Measurements from ENCODE around the gene ETS1. TPM values are rescaled to one million over a fixed set of nuclear protein-coding genes. Genes with fewer than 3 reads are reported as not detected.
A peak's percentile ranks its signal among the peaks of the same experiment; 100 is the strongest.

Gene ETS1
- total RNA-seq, 4 donors from 2014 or later = 23.6 to 56.7 (median 29.2) TPM

GRCh38 chr11:128524172-128524571 is 63.2 kb downstream of the ETS1 start:
- Histone ChIP-seq H3K36me3 (no peaks in the 10 kb centered on the region), H3K4me3 (no peak overlapping the region), H3K9me3 (no peaks in the 10 kb centered on the region), H3K4me1 (peaks cover 14 to 52% (median 22%) of the 10 kb centered on the region in 4 donors), H3K27me3 (no peaks in the 10 kb centered on the region), H3K27ac (peak overlapping the region; percentile 88 to 95 (median 91))
- intact Hi-C loops (cut with DNase I; ENCODE audit: low total_unique reads) = loop anchor here (10.0 kb wide), 1 partner anchor 229 kb away; no protein-coding TSS in a partner anchor
- TF ChIP-seq POLR2A (IDR thresholded peaks at IDR 0.05) (no peak), CTCF (IDR thresholded peaks at IDR 0.05) (no peak), POLR2AphosphoS5 (IDR thresholded peaks at IDR 0.05) (no peak), EP300 (IDR thresholded peaks at IDR 0.05; ENCODE audit: low read depth) (no peak)
- in situ Hi-C loops (cut with MboI; ENCODE audit: low pct_ligation_motif_present in 1 of 4, low pct_unique_long_range_greater_than_20kb in 1 of 4, low sequenced_read_pairs in 3 of 4) = loop anchor here in 1 of 4 donors (25.0 kb wide), 1 partner anchor 237 kb away; no protein-coding TSS in a partner anchor
- no peak for DNase-seq
- 92 to 93% methylated on average over 4 of the region's 4 CpGs for WGBS, 2 donors (ENCODE audit: low coverage in 1 of 2)

- no peak for TF ChIP-seq POLR2AphosphoS5 (IDR thresholded peaks at IDR 0.05)
- 52 to 72% methylated on average over 2 of the region's 2 CpGs for WGBS, 2 donors (ENCODE audit: low coverage in 1 of 2)
- Histone ChIP-seq H3K4me3 (no peak overlapping the region), H3K27ac (peak overlapping the region; percentile 88 to 95 (median 91)), H3K27me3 (no peaks in the 10 kb centered on the region), H3K4me1 (peaks cover 14 to 58% (median 27%) of the 10 kb centered on the region in 4 donors), H3K9me3 (no peaks in the 10 kb centered on the region), H3K36me3 (no peaks in the 10 kb centered on the region)
- in situ Hi-C loops (cut with MboI; ENCODE audit: low pct_ligation_motif_present in 1 of 4, low pct_unique_long_range_greater_than_20kb in 1 of 4, low sequenced_read_pairs in 3 of 4) (loop anchor here in 1 of 4 donors (25.0 kb wide), 1 partner anchor 236 kb away; no protein-coding TSS in a partner anchor), intact Hi-C loops (cut with DNase I; ENCODE audit: low total_unique reads) (loop anchor here (10.0 kb wide), 1 partner anchor 229 kb away; no protein-coding TSS in a partner anchor)
- no peak for DNase-seq
These were observed 63.7 kb downstream of the ETS1 start for GRCh38 chr11:128523641-128524040.

- DNase-seq = no peak
- Histone ChIP-seq H3K36me3 (no peaks in the 10 kb centered on the region), H3K27me3 (no peaks in the 10 kb centered on the region), H3K9me3 (no peaks in the 10 kb centered on the region), H3K27ac (peak overlapping the region; percentile 88 to 95 (median 91)), H3K4me1 (peaks cover 14 to 60% (median 28%) of the 10 kb centered on the region in 4 donors), H3K4me3 (peak overlapping the region in 3 of 4 donors; percentile 62 to 74 (median 67))
- TF ChIP-seq POLR2A (IDR thresholded peaks at IDR 0.05) = no peak
- TF ChIP-seq CTCF (IDR thresholded peaks at IDR 0.05) = no peak
- TF ChIP-seq POLR2AphosphoS5 (IDR thresholded peaks at IDR 0.05) = no peak
- no peak for TF ChIP-seq EP300 (IDR thresholded peaks at IDR 0.05; ENCODE audit: low read depth)
- intact Hi-C loops (cut with DNase I; ENCODE audit: low total_unique reads) = loop anchor here (10.0 kb wide), 1 partner anchor 228 kb away; no protein-coding TSS in a partner anchor
- in situ Hi-C loops (cut with MboI; ENCODE audit: low pct_ligation_motif_present in 1 of 4, low pct_unique_long_range_greater_than_20kb in 1 of 4, low sequenced_read_pairs in 3 of 4) = loop anchor here in 1 of 4 donors (25.0 kb wide), 1 partner anchor 236 kb away; no protein-coding TSS in a partner anchor
- 26 to 35% methylated on average over 4 to 6 of the region's 6 CpGs for WGBS, 2 donors (ENCODE audit: low coverage in 1 of 2)
These were observed 64.3 kb downstream of the ETS1 start for GRCh38 chr11:128522943-128523518.

GRCh38 chr11:128522055-128522942 is 65.1 kb downstream of the ETS1 start:
- H3K4me1 ChIP-seq = peaks cover 14 to 65% (median 30%) of the 10 kb centered on the region in 4 donors
- DNase-seq = peak; percentile 96
- H3K9me3 ChIP-seq = no peaks in the 10 kb centered on the region
- peak; percentile 93 for TF ChIP-seq POLR2A (IDR thresholded peaks at IDR 0.05)
- TF ChIP-seq POLR2AphosphoS5 (IDR thresholded peaks at IDR 0.05) = peak; percentile 98 to 99 (median 98)
- no peak for TF ChIP-seq CTCF (IDR thresholded peaks at IDR 0.05)
- H3K27ac ChIP-seq = peak overlapping the region; percentile 88 to 95 (median 91)
- no peaks in the 10 kb centered on the region for H3K27me3 ChIP-seq
- intact Hi-C loops (cut with DNase I; ENCODE audit: low total_unique reads) = loop anchor here (10.0 kb wide), 1 partner anchor 227 kb away; no protein-coding TSS in a partner anchor
- H3K36me3 ChIP-seq = no peaks in the 10 kb centered on the region
- peak overlapping the region; percentile 62 to 78 (median 70) for H3K4me3 ChIP-seq
- WGBS, 2 donors (ENCODE audit: low coverage in 1 of 2) = 0 to 1% methylated on average over 9 to 59 of the region's 93 CpGs
- in situ Hi-C loops (cut with MboI; ENCODE audit: low pct_ligation_motif_present in 1 of 4, low pct_unique_long_range_greater_than_20kb in 1 of 4, low sequenced_read_pairs in 3 of 4) = loop anchor here in 1 of 4 donors (25.0 kb wide), 1 partner anchor 235 kb away; no protein-coding TSS in a partner anchor

All from transverse colon (tissue), 4 donors.